H7 (cell line): ENCODE results near the gene CHAT. TPM values are rescaled to one million over a fixed set of nuclear protein-coding genes. Genes with fewer than 3 reads are reported as not detected.

ENCODE experiments used
- DNase-seq: peaks from one replicate; pipeline ENCODE4 v3.0.0; 2012
- H3K27me3 ChIP-seq: 2 replicates; pipeline ENCODE4 v1.6.0; 2011; ENCODE audit warnings: mild to moderate bottlenecking, low read length; ENCODE audit not compliant: control insufficient read depth, insufficient read depth
- H3K36me3 ChIP-seq: replicated peaks from 2 replicates; pipeline ENCODE4 v1.5.1; 2011; ENCODE audit warnings: low read length; ENCODE audit not compliant: control insufficient read depth, insufficient read depth
- H3K4me3 ChIP-seq: 2 replicates; pipeline ENCODE4 v1.5.1; 2011; ENCODE audit warnings: low read depth, mild to moderate bottlenecking, control low read depth, low read length, moderate library complexity; ENCODE audit not compliant: insufficient read depth
- total RNA-seq: library from RNA; depleted of rRNA; stranded (reverse); fragments of >200 nt; shearing (Covaris generic); gene quantifications from 2 replicates; pipeline ENCODE4 v1.2.3, GENCODE V29; 2014

CHAT gene
- total RNA-seq, 1 experiment from 2014 or later: not detected

GRCh38 chr10:49645417-49645816, 31.6 kb downstream of the CHAT start:
- no peak for DNase-seq
- peaks cover 2% of the 10 kb centered on the region for H3K27me3 ChIP-seq
- no peak overlapping the region for H3K4me3 ChIP-seq
- no peaks in the 10 kb centered on the region for H3K36me3 ChIP-seq

GRCh38 chr10:49645871-49646870, 32.3 kb downstream of the CHAT start:
- Histone ChIP-seq H3K36me3 (no peaks in the 10 kb centered on the region), H3K4me3 (no peak overlapping the region), H3K27me3 (peaks cover 2% of the 10 kb centered on the region)
- DNase-seq: no peak

- no peak for DNase-seq
- Histone ChIP-seq H3K36me3 (no peaks in the 10 kb centered on the region), H3K27me3 (peaks cover 2% of the 10 kb centered on the region), H3K4me3 (no peak overlapping the region)
These were observed 33.7 kb downstream of the CHAT start for GRCh38 chr10:49647554-49647953.

GRCh38 chr10:49647985-49648795, 34.4 kb downstream of the CHAT start:
- no peak for DNase-seq
- peaks cover 2% of the 10 kb centered on the region for H3K27me3 ChIP-seq
- H3K36me3 ChIP-seq: no peaks in the 10 kb centered on the region
- no peak overlapping the region for H3K4me3 ChIP-seq

GRCh38 chr10:49649294-49649693, 35.5 kb downstream of the CHAT start:
- Histone ChIP-seq H3K36me3 (no peaks in the 10 kb centered on the region), H3K4me3 (no peak overlapping the region), H3K27me3 (peaks cover 2% of the 10 kb centered on the region; the same call in 1 of the 2 replicates)
- DNase-seq: peak; percentile 79

GRCh38 chr10:49649936-49650723, 36.3 kb downstream of the CHAT start:
- H3K36me3 ChIP-seq: no peaks in the 10 kb centered on the region
- H3K27me3 ChIP-seq: peaks cover 2% of the 10 kb centered on the region; the same call in 1 of the 2 replicates
- no peak overlapping the region for H3K4me3 ChIP-seq
- DNase-seq: no peak

GRCh38 chr10:49650724-49651034, 36.8 kb downstream of the CHAT start:
- H3K36me3 ChIP-seq: no peaks in the 10 kb centered on the region
- no peak for DNase-seq
- H3K4me3 ChIP-seq: no peak overlapping the region
- peaks cover 2% of the 10 kb centered on the region; the same call in 1 of the 2 replicates for H3K27me3 ChIP-seq

- peak; percentile 16 for DNase-seq
- Histone ChIP-seq H3K4me3 (no peak overlapping the region), H3K27me3 (peaks cover 2% of the 10 kb centered on the region; the same call in 1 of the 2 replicates), H3K36me3 (no peaks in the 10 kb centered on the region)
These were observed 37.4 kb downstream of the CHAT start for GRCh38 chr10:49651039-49651835.

GRCh38 chr10:49651917-49652316, 38.1 kb downstream of the CHAT start:
- Histone ChIP-seq H3K36me3 (no peaks in the 10 kb centered on the region), H3K4me3 (no peak overlapping the region), H3K27me3 (peaks cover 2% of the 10 kb centered on the region; the same call in 1 of the 2 replicates)
- no peak for DNase-seq

GRCh38 chr10:49652421-49653272, 38.8 kb downstream of the CHAT start:
- no peaks in the 10 kb centered on the region for H3K36me3 ChIP-seq
- H3K27me3 ChIP-seq: peaks cover 2% of the 10 kb centered on the region; the same call in 1 of the 2 replicates
- peak; percentile 31 for DNase-seq
- no peak overlapping the region for H3K4me3 ChIP-seq

- Histone ChIP-seq H3K27me3 (peaks cover 2% of the 10 kb centered on the region; the same call in 1 of the 2 replicates), H3K36me3 (no peaks in the 10 kb centered on the region), H3K4me3 (no peak overlapping the region)
- peak; percentile 14 for DNase-seq
These were observed 39.6 kb downstream of the CHAT start for GRCh38 chr10:49653273-49653929.

- Histone ChIP-seq H3K27me3 (no peaks in the 10 kb centered on the region; the same call in 1 of the 2 replicates), H3K4me3 (no peak overlapping the region), H3K36me3 (no peaks in the 10 kb centered on the region)
- peak; percentile 50 for DNase-seq
These were observed 40.3 kb downstream of the CHAT start for GRCh38 chr10:49654036-49654693.
